ENCODE results near the gene KIF26A.

KIF26A gene

DNA sequence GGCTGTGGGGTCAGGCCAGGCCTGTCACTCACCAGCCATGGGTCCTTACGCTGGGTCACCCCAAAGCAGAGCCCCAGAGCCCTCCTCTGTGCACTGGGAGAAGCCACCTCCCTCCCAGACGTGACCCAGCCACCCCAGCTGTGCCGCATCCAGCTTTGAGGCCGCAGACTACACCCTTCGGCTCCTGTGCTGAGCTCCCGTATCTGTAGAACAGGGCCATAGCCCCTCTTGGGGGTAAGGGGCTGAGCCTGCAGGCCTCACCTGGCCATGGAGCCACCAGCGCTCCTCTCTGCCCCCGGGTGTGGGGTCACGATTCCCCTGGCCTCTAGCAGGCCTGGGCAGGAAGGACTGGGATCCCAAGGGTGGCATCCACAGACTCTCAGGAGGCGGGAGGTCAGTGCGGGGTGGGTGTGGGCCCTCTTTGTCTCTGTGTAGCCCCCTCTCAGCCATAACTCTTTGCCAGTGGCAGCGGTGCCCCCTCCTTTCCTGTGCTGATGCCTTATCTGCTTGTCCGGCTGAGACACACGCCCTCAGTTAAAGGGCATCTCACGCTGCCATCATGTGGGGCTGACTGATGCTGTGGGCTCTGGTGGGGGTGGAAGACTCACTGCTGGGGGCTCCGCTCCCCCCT is 36.6 kb upstream of the KIF26A start:
- DNase-seq, result no peak

DNA sequence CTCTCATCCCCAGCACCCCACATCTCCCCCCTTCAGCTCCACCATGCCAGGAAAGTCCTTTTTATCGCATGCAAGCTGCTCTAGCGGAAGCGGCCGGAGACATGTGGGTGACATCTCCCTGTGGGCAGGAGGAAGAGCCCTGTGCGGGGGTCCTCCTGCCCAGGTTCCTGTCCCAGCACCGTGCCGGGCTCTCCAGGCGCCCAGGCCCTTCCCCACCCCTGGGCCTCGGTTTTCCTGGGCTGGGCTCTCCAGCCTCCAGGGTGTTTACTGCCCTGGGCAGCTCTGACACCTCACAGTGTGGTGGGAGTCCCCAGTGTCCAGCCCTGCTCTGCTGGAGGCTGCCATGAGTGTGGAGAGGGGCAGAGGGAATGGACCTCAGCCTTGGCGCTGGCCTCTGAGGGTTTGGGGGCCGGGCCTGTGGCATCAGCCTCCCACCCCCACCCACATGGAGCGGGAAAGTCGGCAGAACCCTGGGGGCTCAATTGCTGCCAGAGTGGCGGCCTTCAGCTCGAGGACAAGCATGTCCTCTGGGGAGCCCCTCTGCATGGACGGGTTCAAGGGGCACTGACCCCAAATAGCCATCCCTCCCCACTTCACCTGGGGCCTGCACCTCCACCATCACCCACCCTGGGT is 36.0 kb upstream of the KIF26A start:
- DNase-seq, result no peak

DNA sequence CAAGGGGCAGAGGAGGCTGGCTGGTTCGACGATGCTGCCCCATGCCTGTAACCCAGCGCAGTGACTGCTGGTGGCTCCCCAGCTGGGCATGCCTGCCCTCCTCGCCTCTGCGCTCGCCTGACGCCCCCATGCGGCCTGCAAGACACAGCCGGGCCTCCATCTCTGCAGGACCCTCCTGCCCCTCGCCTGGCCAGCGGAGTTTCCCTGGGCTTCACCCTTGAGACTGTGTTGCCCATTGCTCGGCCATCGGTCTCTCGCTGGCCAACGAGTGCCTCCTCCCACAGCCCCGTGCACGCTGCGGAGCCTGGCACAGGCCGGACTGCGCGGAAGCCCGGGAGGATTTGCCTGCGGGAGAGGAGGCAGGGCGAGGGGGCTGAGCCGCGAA is 35.3 kb upstream of the KIF26A start:
- no peak for DNase-seq

DNA sequence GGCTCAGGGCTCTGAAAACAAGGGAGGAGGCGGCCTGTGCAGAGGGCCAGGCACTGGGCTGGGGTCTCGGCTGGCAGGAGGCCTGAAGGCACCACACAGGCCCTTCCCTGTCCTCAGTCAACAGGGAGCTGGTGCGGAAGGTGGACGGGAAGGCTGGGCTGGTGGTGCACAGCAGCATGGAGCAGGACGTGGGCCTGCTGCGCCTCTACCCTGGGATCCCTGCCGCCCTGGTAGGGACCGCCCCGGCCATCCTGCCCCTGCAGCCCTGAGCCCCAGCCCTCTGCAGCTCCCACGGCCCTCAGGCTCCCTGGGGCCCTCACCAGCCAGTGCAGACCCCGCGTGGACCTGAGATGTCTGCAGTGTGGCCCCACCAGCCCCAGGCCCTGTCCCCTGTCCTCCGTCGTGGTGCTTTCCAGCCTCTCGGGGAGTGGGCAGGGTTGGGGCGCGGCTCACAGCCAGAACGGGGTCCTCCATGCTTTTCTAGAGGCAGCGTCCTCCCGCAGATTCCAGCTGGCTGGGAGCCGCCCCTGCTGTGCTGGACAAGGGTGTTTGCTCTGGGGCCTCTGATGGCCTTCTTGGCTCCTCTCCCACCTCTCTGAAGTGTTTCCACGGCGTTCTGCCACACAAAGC is 34.8 kb upstream of the KIF26A start:
- no peak for DNase-seq

DNA sequence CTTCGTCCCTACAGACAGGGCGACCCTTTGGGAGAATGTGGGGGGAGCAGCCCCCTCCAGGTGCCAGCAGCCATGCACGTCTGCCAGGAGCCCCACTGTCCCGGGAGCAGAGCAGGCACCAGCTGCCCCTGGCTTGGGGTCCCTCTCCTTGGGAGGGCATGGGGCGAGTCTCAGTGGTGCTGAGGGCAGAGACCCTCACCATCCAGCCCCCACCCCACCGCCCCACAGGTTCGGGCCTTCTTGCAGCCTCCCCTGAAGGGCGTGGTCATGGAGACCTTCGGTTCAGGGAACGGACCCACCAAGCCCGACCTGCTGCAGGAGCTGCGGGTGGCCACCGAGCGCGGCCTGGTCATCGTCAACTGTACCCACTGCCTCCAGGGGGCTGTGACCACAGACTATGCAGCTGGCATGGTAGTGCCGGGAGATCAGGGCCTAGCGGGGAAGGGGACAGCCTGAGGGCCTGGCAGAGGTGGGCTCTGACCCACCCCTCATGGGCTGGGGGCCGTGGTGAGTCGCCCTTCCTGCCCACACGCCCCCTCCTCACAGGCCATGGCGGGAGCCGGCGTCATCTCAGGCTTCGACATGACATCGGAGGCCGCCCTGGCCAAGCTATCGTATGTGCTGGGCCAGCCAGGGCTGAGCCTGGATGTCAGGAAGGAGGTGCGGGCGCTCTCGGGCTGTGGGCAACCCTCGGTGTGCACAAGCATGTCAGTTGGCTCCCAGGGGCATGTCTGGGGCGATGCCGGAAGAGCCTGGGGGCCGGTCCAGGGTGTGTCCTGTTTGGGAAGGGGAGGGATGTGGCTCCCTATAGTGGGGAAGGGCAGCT is 34.1 kb upstream of the KIF26A start:
- no peak for DNase-seq

DNA sequence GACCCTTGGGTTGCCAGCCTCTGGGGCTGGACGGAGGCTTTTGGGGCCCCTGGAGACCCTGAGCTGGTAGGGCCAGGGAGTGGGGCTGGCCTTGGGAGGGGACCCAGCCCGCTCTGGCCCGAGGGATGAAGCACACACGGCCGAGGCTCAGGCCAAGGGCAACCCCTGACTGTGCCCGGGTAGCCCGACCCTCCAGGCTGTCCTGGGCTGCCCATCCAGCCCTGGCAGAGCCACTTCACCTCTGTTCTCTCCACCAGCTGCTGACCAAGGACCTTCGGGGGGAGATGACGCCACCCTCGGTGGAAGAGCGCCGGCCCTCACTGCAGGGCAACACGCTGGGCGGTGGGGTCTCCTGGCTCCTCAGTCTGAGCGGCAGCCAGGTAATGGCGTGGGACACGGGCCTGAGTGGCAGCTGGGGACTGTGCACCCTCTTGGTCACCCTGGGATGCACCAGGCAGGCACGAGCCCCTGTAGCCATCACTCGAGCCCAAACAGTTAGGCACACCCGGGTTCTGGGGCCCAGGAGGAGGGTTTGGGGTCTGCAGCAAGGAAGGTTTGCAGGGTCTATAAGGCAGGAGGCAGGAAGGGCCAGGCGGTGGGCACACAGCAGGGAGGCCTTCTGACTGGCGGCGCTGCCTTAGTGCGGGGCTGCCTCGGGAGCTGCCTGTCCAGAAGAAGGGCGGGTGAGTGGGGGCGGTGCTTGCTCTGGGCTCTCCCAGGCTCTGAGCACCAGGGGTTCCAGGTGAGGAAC is 33.1 kb upstream of the KIF26A start:
- DNase-seq, result no peak

DNA sequence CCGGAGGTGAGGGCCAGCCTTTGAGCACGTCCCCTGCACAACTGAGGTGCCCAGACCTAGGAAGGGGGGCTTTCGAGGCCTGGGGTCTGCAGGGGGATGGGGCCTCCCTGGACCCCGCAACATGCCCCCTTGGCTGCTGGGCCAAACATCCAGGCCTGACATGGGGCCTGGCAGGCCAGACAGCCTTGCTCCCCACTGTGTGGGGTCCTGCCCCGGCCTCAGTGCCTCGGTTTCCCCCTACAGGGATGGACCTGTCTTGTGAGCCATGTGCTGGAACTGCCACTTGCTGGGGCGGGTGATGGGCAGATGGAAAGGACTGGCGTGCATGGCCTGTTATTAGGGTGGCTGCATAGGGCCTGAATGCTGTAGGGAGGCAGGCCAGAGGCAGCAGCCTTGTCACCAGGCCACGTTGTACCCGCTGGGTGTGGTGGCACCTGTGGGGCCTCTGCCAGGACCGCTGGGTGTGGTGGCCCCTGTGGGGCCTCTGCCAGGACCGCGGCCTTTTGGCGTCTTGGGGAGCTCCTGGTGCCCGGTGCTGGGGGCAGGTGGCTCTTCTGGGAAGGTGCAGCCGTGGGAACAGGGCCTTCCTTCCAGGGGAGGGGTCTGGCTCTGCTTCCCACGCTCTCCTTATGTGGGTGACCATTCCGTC is 32.4 kb upstream of the KIF26A start:
- DNase-seq, result no peak

DNA sequence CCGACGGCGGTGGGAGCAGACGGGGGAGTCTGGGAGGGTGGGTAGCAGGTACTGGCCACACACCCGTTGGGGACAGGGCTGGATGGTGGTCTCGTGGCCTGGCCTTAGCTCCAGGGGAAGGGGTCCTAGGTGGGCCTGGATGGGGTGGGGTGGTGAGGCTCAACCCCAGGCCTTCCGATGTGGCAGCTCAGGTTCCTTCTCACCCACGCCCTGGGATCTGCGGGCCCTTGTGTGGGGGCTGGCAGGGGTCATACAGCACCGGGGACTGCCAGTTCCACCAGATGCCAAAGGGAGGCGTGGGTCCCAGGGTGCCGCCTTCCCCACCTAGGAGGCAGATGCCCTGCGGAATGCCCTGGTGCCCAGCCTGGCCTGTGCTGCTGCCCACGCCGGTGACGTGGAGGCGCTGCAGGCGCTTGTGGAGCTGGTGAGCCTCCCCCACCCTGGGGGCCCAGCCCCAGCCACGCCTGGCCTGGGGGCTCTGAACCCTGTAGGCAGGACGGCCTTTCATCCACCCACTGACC is 31.9 kb upstream of the KIF26A start:
- DNase-seq, result no peak

DNA sequence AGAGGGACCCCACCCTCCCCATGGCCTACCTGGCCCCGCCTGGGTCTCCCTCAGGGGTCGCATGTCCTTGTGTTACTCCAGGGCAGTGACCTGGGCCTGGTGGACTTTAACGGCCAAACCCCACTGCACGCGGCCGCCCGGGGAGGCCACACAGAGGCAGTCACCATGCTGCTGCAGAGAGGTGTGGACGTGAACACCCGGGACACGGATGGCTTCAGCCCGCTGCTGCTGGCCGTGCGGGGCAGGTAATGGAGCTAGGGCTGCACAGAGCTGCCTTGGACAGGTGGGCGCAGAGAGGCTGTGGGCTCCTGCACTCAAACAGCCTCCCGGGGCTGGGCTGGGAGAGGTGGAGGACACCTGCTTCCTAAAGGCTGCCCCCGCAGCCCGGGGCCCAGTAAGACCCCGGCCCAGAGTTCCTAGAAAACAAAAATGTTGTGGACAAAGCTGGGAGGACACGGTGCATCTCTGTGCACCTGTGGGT is 31.2 kb upstream of the KIF26A start:
- no peak for DNase-seq

DNA sequence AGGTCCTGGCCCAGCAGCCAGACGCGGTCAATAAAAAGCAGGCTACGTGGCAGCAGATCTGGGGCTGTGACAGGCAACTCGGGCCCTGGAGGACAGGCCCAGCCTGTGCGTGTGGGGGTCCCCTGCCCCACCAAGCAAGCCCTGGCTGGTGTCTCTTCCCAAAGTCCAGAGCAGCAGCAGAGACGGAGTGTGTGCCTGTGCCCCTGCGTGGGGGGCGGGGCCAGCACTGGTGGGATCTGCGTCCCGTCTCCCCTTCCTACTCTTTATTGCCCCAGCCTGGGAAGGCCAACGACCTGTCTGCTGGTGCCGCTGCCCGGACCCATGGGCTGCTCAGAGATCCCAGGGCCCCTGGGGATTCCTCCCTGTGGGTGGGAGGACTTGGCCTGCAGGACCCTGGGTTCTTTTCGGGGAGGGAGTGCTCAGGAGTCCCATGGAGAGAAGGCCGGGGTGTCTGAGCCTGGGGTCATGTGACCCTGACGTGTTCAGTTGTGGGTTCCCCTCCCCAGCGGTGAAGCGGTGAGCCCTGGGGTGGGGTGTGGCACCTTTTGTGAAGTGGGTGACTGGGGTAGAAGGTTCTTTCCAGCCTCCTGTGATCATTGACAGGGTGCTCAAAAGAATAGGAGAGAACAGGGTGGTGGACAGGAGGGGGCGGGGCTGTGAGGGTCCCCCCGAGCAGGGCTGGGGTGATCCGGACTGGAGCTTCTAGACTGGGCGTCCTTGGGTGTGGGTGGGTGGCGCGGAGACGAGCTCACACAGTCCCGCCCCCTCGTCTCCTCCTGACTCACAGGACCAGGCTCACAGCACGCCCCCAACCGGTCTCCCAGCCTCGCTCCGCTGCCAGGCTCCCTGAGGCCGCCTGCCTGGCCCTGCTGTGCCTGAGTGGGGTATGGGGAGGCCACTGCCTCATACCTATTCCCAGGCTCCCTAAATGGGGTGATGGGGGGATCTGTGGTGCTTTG is 30.5 kb upstream of the KIF26A start:
- no peak for DNase-seq

DNA sequence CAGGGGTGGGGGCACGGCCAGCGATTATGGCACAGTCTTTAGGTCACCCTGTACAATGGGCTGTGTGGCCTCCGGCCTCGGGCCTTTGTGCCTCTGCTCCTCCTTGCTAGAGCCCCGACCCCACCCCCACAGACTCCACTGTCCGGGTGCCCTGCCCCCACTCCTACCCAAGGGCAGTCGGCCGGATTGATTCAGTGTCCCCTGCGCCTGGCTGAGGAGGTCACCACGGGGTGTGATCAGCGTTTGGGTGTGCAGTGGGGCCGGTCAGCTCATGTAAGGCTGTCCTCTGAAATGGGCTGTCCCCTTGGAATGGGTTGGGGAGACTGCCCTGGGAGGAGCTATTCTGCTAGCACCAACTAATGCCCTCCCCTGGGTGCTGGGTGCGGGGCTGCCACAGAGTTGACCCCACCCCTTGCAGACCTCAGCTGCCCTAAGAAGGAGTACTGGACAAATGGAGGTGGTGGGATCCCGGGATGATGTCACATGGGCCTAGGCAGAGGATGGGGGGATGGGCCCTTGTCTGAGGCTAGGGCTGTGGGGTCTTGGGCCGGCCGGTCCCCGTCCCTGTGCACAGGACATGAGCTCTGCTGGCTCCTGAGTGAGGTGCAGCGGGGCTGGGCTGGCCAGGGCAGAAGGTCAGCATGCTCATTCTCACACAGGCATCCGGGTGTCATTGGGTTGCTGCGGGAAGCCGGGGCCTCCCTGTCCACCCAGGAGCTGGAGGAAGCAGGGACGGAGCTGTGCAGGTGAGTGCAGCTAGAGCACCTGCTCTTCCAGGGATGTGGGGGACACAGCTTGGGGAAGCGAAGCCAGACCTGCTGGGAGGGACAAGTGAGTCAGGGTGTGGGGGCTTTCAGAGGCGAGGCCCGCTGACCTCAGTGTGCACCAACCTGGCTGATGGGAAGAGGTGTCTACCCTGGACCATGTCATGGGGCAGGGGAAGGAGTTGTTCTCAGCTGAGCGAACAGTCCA is 29.5 kb upstream of the KIF26A start:
- DNase-seq, result no peak

DNA sequence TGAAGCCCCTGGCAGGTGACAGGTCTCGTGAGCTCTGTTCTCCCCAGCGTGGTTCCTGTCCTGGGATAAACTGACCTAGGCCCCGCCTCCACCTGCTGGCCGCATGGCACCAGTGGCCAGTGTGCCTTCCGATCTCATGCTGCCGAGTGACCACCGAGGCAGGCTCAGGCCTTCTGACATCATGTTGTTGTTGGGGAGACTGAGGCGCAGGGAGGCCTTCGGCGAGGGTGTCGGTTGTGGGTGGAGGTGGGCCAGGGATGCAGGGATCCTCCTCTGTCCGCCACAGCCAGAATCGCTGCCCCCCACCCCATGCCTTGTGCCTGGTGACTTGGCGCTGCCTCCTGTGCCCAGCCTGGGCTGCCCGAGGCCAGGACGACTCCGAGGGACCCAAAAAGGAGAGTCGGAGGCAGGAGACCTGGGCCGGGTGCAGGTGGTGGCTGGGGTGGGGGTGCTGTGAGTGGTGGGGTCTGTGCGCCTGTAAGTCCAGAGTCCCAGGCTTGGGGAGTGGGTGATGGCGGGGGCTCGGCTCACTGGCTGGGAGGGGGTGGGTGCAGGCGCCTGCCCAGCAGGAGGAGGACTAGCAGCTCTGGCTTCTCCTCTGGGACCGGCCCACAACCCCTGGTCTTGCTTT is 28.5 kb upstream of the KIF26A start:
- DNase-seq, result no peak

DNA sequence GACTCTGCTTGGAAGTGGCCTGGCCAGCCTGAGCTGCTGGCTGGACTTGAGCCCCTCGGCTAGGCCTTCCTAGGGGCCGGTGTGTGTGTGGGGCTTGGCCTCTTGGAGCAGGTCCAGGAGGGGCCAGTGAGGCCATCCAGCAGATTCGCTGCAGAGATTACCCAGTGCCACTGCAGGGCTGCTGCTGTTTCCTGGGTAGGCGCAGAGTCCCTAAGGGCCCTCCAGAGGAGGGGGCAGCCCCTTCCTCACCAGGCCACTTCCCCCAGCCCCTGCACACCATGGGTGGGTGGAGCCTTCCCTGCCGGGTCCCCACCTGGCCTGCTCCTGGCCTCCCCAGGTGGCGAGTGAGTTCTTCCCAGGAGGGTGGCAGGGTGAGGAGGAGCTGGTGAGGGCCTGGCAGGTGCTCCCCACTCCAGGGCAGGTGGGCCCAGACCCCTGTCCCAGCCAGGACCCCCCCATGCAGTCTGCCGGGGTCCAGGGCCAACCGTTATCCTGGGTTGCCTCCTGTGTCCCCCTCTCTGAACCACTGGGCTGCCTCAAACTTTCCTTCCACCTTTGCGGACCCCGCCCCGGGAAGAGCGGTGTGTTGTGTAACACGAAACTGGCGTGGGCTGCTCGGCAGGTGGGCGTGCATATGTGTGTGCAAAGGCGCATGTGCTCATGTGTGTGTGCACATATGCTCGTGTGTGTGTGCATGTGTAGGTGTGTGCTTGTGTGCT is 27.7 kb upstream of the KIF26A start:
- DNase-seq, result no peak

DNA sequence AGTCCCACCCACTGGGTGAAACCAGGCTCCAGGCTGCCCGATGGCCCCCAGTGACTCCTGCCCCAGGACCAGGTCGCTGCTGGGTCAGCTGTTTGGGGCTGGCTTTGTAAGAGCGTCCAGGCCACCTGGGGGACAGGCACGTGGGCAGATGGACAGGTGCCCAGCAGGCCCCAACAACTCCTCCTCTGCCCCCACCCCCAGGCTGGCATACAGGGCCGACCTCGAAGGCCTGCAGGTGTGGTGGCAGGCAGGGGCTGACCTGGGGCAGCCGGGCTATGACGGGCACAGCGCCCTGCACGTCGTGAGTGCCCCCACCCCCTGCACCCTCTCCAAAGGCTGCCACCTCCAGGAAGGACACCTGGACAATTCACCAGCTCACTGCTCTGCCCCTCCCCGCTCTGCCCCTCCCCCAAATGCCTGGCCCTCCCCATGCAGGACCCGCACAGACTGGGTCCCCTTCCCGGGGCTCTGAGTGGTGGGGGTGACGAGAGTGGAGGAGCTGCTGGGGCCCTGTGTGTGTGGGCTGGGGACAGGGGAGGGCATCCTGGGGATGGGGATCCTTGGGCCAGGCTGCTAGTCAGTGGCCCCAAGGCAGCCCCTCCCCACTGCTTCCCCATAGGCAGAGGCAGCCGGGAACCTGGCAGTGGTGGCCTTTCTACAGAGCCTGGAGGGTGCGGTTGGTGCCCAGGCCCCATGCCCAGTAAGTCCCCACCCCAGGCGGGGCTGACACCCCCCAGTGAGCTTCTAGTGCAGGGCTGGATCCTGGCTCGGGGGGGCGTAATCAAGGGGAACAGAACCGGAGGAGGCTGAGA is 26.9 kb upstream of the KIF26A start:
- no peak for DNase-seq

DNA sequence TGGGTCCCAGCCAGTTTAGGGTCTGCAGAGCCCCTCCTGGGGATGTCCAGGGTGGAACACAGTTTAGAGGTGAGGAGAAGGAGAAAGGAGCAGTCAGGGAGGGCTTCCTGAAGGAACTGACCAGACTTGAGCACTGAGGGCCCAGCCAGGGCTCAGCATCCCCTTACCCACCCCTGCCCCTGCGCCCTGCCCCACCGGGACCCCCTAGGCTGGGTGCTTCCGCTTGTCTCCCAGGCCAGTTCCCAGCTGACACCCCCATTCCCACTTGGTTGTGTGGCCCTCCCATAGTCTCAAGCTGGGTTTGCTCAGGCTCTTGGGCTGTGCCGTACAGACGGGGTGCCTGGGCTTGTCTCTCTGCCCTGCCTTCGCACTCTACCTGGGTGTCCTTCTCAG is 26.3 kb upstream of the KIF26A start:
- no peak for DNase-seq

DNA sequence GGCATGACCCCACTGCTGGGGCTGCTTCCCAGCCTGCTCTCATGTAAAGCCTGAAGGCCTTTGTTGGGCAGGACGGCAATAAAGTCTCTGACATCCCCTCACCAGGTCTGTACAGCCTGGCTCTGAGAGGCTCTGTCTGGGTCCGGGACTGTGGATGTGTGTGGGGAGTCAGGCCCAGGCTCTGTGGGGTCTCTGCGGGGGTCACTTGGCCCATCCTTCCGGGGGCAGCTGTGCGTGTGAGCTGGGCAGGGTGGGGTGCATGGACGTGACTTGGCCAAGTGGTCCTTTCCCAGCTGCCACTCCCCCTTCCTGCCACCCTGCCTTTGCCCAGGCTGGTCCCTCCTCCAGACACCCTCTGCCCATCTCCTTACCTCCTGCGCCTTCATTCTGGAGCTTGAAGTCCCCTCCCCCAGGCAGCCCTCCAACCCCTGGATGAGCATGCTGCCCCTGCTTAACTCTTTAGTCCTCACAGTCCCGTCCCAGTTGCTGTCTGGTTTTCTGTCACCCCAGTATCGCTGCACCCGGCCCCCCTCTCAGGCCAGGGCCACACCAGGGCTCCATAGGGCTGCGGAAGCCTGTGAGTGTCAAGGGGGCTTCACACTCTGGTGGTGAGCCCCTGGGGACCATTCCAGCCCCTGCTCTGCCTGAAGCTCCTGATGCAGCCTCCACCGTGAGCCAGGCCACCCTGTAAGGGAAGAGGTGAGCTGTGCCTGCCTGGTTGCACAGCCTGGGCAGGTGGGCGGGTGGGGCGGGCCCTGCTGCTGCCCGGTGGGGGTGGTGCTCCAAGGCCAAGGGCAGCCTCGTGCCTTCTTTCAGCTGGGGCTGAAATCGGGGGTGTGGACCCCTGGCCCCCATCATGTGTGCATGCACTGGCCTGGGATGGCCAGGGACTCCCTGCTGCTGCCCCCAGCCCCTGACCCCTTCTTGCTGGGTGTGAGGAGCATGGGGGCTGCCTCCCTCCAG is 25.5 kb upstream of the KIF26A start:
- DNase-seq, result no peak

Data from CD4-positive, alpha-beta T cell treated with Interferon gamma for 1 hour (primary cell).